H9 (cell line): ENCODE data around the gene SPANXN2. TPM values are rescaled to one million over a fixed set of nuclear protein-coding genes. Genes with fewer than 3 reads are reported as not detected.

Experiments
- DNase-seq: peaks from one replicate; pipeline ENCODE4 v3.0.0-alpha.2; 2017
- H2AFZ ChIP-seq: one replicate; pipeline ENCODE4 v1.6.1; 2013; ENCODE audit warnings: mild to moderate bottlenecking, low read length, control low read depth, moderate library complexity
- H2AK5ac ChIP-seq: 2 replicates; pipeline ENCODE4 v1.6.1; 2013; ENCODE audit warnings: low read length, control low read depth, mixed read lengths; ENCODE audit not compliant: insufficient read length
- H2BK120ac ChIP-seq: one replicate; pipeline ENCODE4 v1.6.1; 2013; ENCODE audit warnings: low read depth, mild to moderate bottlenecking, low read length, control low read depth, inconsistent platforms; ENCODE audit not compliant: poor library complexity, severe bottlenecking
- H2BK12ac ChIP-seq: 2 replicates; pipeline ENCODE4 v1.6.1; 2013; ENCODE audit warnings: low read length, control low read depth, mixed read lengths, low read depth; ENCODE audit not compliant: insufficient read length
- H2BK15ac ChIP-seq: 2 replicates; pipeline ENCODE4 v1.6.1; 2013; ENCODE audit warnings: low read depth, low read length, control low read depth
- H2BK20ac ChIP-seq: one replicate; pipeline ENCODE4 v1.6.1; 2013; ENCODE audit warnings: low read depth, mild to moderate bottlenecking, low read length, control low read depth, inconsistent platforms; ENCODE audit not compliant: poor library complexity, severe bottlenecking
- H2BK5ac ChIP-seq: 2 replicates; pipeline ENCODE4 v1.6.1; 2013; ENCODE audit warnings: low read length, control low read depth, mixed read lengths; ENCODE audit not compliant: insufficient read length
- H3K14ac ChIP-seq: 2 replicates; pipeline ENCODE4 v1.6.1; 2013; ENCODE audit warnings: low read length, control low read depth; ENCODE audit not compliant: insufficient read depth
- H3K18ac ChIP-seq: 2 replicates; pipeline ENCODE4 v1.6.1; 2013; ENCODE audit warnings: low read depth, mild to moderate bottlenecking, mixed read lengths, low read length, control low read depth; ENCODE audit not compliant: insufficient read length
- H3K23ac ChIP-seq: 2 replicates; pipeline ENCODE4 v1.6.1; 2013; ENCODE audit warnings: low read length, control low read depth, mixed read lengths, low read depth; ENCODE audit not compliant: insufficient read length
- H3K23me2 ChIP-seq: 2 replicates; pipeline ENCODE4 v1.6.1; 2013; ENCODE audit warnings: low read depth, mild to moderate bottlenecking, mixed read lengths, low read length, control low read depth; ENCODE audit not compliant: insufficient read length, poor library complexity, severe bottlenecking
- H3K27ac ChIP-seq: 2 replicates; pipeline ENCODE4 v1.5.1; 2013; ENCODE audit warnings: low read length, control low read depth, mixed read lengths, low read depth; ENCODE audit not compliant: insufficient read length
- H3K27me3 ChIP-seq: 2 replicates; pipeline ENCODE4 v1.6.1; 2013; ENCODE audit warnings: low read length, control low read depth, inconsistent platforms; ENCODE audit not compliant: insufficient read depth
- H3K4ac ChIP-seq: 2 replicates; pipeline ENCODE4 v1.6.1; 2013; ENCODE audit warnings: low read depth, mild to moderate bottlenecking, control low read depth, inconsistent platforms, low read length, moderate library complexity
- H3K4me1 ChIP-seq: 2 replicates; pipeline ENCODE4 v1.6.1; 2013; ENCODE audit warnings: low read length, control low read depth, inconsistent platforms; ENCODE audit not compliant: insufficient read depth
- H3K4me2 ChIP-seq: 2 replicates; pipeline ENCODE4 v1.6.1; 2013; ENCODE audit warnings: low read length, control low read depth, mixed read lengths; ENCODE audit not compliant: insufficient read length, insufficient read depth
- H3K56ac ChIP-seq: 2 replicates; pipeline ENCODE4 v1.6.1; 2013; ENCODE audit warnings: low read depth, mild to moderate bottlenecking, mixed read lengths, low read length, control low read depth; ENCODE audit not compliant: insufficient read length
- H3K79me1 ChIP-seq: 2 replicates; pipeline ENCODE4 v1.6.1; 2013; ENCODE audit warnings: low read depth, mild to moderate bottlenecking, moderate library complexity, low read length, control low read depth, inconsistent platforms; ENCODE audit not compliant: insufficient read depth, poor library complexity, severe bottlenecking
- H3K79me2 ChIP-seq: 2 replicates; pipeline ENCODE4 v1.6.1; 2013; ENCODE audit warnings: low read length, control low read depth, inconsistent platforms; ENCODE audit not compliant: insufficient read depth
- H3K9ac ChIP-seq: 2 replicates; pipeline ENCODE4 v1.6.1; 2013; ENCODE audit warnings: low read length, control low read depth, mixed read lengths; ENCODE audit not compliant: insufficient read length; ENCODE audit errors: extremely low read depth
- H3K9me3 ChIP-seq: one replicate; pipeline ENCODE4 v1.6.1; 2013; ENCODE audit warnings: low read depth, low read length, inconsistent platforms; ENCODE audit not compliant: control insufficient read depth
- H3T11ph ChIP-seq: one replicate; pipeline ENCODE4 v1.6.1; 2013; ENCODE audit warnings: mild to moderate bottlenecking, low read length, control low read depth, inconsistent platforms
- H4K20me1 ChIP-seq: one replicate; pipeline ENCODE4 v1.6.1; 2013; ENCODE audit not compliant: control insufficient read depth, insufficient read length, insufficient read depth
- H4K5ac ChIP-seq: 2 replicates; pipeline ENCODE4 v1.6.1; 2013; ENCODE audit warnings: low read depth, mild to moderate bottlenecking, mixed read lengths, low read length, control low read depth; ENCODE audit not compliant: insufficient read length
- H4K8ac ChIP-seq: replicated peaks from 2 replicates; pipeline ENCODE4 v1.6.1; 2013; ENCODE audit warnings: low read length, control low read depth, mixed read lengths, low read depth; ENCODE audit not compliant: insufficient read length
- H4K91ac ChIP-seq: 2 replicates; pipeline ENCODE4 v1.6.1; 2013; ENCODE audit warnings: low read depth, mild to moderate bottlenecking, moderate library complexity, mixed read lengths, low read length, control low read depth; ENCODE audit not compliant: insufficient read length
- H3K27ac Mint-ChIP-seq, 3 experiments: 2 replicates in 2 of 3; 3 replicates in 1 of 3; pipeline ENCODE4 v1.8.0; 2020 to 2021; ENCODE audit warnings: mixed read lengths in 3 of 3, mild to moderate bottlenecking in 1 of 3, moderate library complexity in 1 of 3
- H3K27me3 Mint-ChIP-seq: 2 replicates; pipeline ENCODE4 v1.8.0; 2021; ENCODE audit warnings: low read depth, mild to moderate bottlenecking, moderate library complexity, mixed read lengths
- H3K36me3 Mint-ChIP-seq, 3 experiments: 2 replicates in 2 of 3; 3 replicates in 1 of 3; pipeline ENCODE4 v1.8.0; 2020 to 2021; ENCODE audit warnings: low read depth in 3 of 3, mixed read lengths in 3 of 3; ENCODE audit not compliant: insufficient read depth in 1 of 3
- H3K4me1 Mint-ChIP-seq, 2 experiments: 2 replicates each; pipeline ENCODE4 v1.8.0; 2020; ENCODE audit warnings: mixed read lengths in 2 of 2
- H3K4me3 Mint-ChIP-seq, 2 experiments: 2 replicates in 1 of 2; 3 replicates in 1 of 2; pipeline ENCODE4 v1.8.0; 2020 to 2021; ENCODE audit warnings: mild to moderate bottlenecking in 2 of 2, mixed read lengths in 2 of 2, moderate library complexity in 1 of 2
- H3K9me3 Mint-ChIP-seq, 2 experiments: 2 replicates in 1 of 2; 3 replicates in 1 of 2; pipeline ENCODE4 v1.8.0; 2020; ENCODE audit warnings: mild to moderate bottlenecking in 2 of 2, mixed read lengths in 2 of 2, moderate library complexity in 1 of 2
- CTCF ChIP-seq: fragments of 200-600 bp; sonication (generic); conservative IDR thresholded peaks from 3 replicates; pipeline ENCODE4 v1.8.0; 2021; ENCODE audit warnings: antibody characterized with exemption, mild to moderate bottlenecking
- WGBS: extraction: QIAGEN DNeasy Blood & Tissue Kit; methylation state at CpG from one replicate; pipeline ENCODE4 v1.1.7; 2013; ENCODE audit warnings: missing lambda C conversion rate, low lambda C conversion rate, mixed read lengths; ENCODE audit not compliant: insufficient read length; ENCODE audit errors: extremely low coverage; 5-methylcytosine and 5-hydroxymethylcytosine counted together
- total RNA-seq: library from RNA; stranded (reverse); gene quantifications from 2 replicates; pipeline ENCODE4 v1.2.1, GENCODE V29; 2021

Gene SPANXN2
- total RNA-seq, 1 experiment from 2014 or later, result not detected

GRCh38 chrX:143694885-143695284 lies 25.7 kb downstream of the SPANXN2 start:
- Histone ChIP-seq H2AK5ac (no peak overlapping the region), H4K91ac (no peak overlapping the region), H2BK15ac (no peak overlapping the region), H4K20me1 (no peaks in the 10 kb centered on the region), H3K23ac (no peak overlapping the region), H3K9ac (no peak overlapping the region), H3K4me1 (no peaks in the 10 kb centered on the region), H3K79me1 (no peaks in the 10 kb centered on the region), H3K23me2 (no peaks in the 10 kb centered on the region), H3K4me2 (no peak overlapping the region), H3K56ac (no peak overlapping the region), H2BK5ac (no peak overlapping the region), H3K27me3 (no peaks in the 10 kb centered on the region), H3K18ac (no peak overlapping the region), H2AFZ (no peak overlapping the region), H4K5ac (no peak overlapping the region), H3K4ac (no peak overlapping the region), H2BK120ac (no peak overlapping the region), H3K79me2 (no peaks in the 10 kb centered on the region), H4K8ac (no peak overlapping the region), H3K14ac (no peak overlapping the region), H3T11ph (no peak overlapping the region), H3K27ac (no peak overlapping the region), H2BK20ac (no peak overlapping the region), H2BK12ac (no peak overlapping the region), H3K9me3 (peaks cover 8% of the 10 kb centered on the region)
- no peak for DNase-seq
- Mint-ChIP-seq H3K4me3 (no peak overlapping the region), H3K27me3 (no peaks in the 10 kb centered on the region), H3K36me3 (peaks cover 0 to 3% (median 0%) of the 10 kb centered on the region in 3 experiments; a peak in 2 of 7 replicates), H3K4me1 (no peaks in the 10 kb centered on the region), H3K9me3 (peaks cover 47 to 55% of the 10 kb centered on the region in 2 experiments), H3K27ac (no peak overlapping the region)
- no CpG with 5 or more reads among the region's 1 CpG for WGBS
- no peak for TF ChIP-seq CTCF
